ENCODE measurements around the gene PCDHGA10. TPM values are rescaled to one million over a fixed set of nuclear protein-coding genes. Genes with fewer than 3 reads are reported as not detected.
"Not testable (repeated sequence)": the region's sequence is repeated elsewhere in the genome, so short reads cannot be mapped to it uniquely, and the experiment has no call there.

Gene PCDHGA10
- polyA plus RNA-seq, 4 donors: 3.1 to 4.7 (median 3.5) TPM

GRCh38 chr5:141392429-141393198 is 20.2 kb upstream of the PCDHGA10 start, which contains the start of gene PCDHGA8:
Gene PCDHGA8 (plus strand): TSS chr5:141392633. CDS start chr5:141392814, 181 bp downstream.
- DNase-seq (ENCODE audit: low read depth in 4 of 4, low spot score in 3 of 4): no peak

DNA sequence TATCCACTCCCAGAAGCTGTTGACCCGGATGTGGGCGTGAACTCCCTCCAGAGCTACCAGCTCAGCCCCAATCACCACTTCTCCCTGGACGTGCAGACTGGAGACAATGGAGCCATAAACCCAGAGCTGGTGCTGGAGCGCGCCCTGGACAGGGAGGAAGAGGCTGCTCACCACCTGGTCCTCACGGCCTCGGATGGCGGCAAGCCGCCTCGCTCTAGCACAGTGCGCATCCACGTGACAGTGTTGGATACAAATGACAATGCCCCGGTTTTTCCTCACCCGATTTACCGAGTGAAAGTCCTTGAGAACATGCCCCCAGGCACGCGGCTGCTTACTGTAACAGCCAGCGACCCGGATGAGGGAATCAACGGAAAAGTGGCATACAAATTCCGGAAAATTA is 19.5 kb upstream of the PCDHGA10 start:
- DNase-seq (ENCODE audit: low read depth in 4 of 4, low spot score in 3 of 4): no peak

DNA sequence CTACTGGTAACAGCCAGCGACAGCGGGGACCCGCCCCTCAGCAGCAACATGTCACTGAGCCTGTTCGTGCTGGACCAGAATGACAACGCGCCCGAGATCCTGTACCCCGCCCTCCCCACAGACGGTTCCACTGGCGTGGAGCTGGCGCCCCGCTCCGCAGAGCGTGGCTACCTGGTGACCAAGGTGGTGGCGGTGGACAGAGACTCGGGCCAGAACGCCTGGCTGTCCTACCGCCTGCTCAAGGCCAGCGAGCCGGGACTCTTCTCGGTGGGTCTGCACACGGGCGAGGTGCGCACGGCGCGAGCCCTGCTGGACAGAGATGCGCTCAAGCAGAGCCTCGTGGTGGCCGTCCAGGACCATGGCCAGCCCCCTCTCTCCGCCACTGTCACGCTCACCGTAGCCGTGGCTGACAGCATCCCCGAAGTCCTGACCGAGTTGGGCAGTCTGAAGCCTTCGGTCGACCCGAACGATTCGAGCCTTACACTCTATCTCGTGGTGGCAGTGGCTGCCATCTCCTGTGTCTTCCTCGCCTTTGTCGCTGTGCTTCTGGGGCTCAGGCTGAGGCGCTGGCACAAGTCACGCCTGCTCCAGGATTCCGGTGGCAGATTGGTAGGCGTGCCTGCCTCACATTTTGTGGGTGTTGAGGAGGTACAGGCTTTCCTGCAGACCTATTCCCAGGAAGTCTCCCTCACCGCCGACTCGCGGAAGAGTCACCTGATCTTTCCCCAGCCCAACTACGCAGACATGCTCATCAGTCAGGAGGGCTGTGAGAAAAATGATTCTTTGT is 18.2 kb upstream of the PCDHGA10 start:
- DNase-seq (ENCODE audit: low read depth in 4 of 4, low spot score in 3 of 4): not testable (repeated sequence)

DNA sequence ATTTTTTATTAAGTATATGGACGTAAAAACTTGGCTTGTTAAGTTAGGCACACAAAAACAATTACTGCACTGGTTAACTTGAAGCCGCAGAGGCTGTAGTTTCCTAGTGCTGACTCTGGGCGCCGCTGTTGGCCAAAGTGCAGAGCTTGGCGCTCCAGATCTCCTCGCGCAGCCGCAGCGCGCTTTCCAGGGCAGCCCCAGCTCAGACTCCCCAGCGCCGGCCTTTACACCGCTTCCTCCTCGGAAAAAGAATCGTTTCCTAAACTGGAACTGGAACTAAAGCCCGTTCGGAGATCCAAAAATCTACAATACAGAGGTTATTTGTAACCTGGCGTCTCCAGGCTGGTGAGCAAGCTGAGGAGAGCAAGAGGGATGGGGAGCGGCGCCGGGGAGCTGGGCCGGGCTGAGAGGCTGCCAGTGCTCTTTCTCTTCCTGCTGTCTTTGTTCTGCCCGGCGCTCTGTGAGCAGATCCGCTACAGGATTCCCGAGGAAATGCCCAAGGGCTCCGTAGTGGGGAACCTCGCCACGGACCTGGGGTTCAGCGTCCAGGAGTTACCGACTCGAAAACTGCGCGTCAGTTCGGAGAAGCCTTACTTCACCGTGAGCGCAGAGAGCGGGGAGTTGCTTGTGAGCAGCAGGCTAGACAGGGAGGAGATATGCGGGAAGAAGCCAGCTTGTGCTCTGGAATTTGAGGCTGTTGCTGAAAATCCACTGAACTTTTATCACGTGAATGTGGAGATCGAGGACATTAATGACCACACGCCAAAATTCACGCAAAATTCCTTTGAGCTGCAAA is 14.8 kb upstream of the PCDHGA10 start, which contains the start of gene PCDHGB5:
Gene PCDHGB5, plus strand, starts transcription at position 192 of the 796 bp plus-strand sequence. Its CDS starts 181 bp downstream, at position 373.
- not testable (repeated sequence) for DNase-seq (ENCODE audit: low read depth in 4 of 4, low spot score in 3 of 4)

GRCh38 chr5:141398608-141399007 is 14.2 kb upstream of the PCDHGA10 start:
- no peak for DNase-seq (ENCODE audit: low read depth in 4 of 4, low spot score in 3 of 4)

DNA sequence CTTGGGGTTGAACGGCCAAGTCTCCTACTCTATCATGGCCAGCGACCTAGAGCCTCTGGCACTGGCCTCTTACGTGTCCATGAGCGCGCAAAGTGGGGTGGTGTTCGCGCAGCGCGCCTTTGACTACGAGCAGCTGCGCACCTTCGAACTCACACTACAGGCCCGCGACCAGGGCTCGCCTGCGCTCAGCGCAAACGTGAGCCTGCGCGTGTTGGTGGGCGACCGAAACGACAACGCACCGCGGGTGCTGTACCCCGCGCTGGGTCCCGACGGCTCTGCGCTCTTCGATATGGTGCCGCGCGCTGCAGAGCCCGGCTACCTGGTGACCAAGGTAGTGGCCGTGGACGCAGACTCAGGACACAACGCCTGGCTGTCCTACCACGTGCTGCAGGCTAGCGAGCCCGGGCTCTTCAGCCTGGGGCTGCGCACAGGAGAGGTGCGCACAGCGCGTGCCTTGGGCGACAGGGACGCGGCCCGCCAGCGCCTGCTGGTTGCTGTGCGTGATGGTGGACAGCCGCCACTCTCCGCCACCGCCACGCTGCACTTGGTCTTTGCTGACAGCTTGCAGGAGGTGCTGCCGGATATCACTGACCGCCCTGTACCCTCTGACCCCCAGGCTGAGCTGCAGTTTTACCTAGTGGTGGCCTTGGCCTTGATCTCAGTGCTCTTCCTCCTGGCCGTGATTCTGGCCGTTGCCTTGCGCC is 13.1 kb upstream of the PCDHGA10 start:
- DNase-seq (ENCODE audit: low read depth in 4 of 4, low spot score in 3 of 4): no peak

DNA sequence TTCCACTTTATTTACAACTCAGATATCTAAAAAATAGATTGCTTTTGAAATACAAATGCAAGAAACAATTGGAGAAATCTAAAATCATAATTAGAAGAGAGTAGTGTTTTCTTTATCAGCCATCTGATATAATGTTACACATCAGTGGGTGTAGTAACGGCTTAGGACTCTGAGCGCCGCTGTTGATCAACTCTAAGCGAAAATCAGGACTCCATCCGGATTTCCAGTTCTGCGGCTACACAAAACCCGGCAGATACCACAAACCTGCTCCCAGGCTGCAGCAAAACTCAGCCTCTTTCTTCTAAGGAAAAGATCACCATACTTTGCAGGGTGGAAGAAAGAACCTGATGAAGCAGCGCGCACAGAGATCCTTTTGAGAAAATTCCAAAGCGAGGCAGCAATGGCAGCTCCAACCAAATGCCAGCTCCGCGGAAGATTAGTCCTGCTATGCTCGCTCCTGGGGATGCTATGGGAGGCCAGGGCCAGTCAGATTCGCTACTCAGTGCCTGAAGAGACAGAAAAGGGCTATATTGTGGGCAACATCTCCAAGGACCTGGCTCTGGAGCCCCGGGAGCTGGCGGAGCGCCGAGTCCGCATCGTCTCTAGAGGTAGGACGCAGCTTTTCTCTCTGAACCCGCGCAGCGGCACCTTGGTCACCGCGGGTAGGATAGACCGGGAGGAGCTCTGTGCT is 10.1 kb upstream of the PCDHGA10 start, which contains the start of gene PCDHGA9:
Gene PCDHGA9, plus strand, starts transcription at position 226 of the 691 bp plus-strand sequence. Its CDS starts 175 bp downstream, at position 401.
- DNase-seq (ENCODE audit: low read depth in 4 of 4, low spot score in 3 of 4): no peak

- no peak for DNase-seq (ENCODE audit: low read depth in 4 of 4, low spot score in 3 of 4)
Measured at GRCh38 chr5:141403387-141403786, 9.4 kb upstream of the PCDHGA10 start.

DNA sequence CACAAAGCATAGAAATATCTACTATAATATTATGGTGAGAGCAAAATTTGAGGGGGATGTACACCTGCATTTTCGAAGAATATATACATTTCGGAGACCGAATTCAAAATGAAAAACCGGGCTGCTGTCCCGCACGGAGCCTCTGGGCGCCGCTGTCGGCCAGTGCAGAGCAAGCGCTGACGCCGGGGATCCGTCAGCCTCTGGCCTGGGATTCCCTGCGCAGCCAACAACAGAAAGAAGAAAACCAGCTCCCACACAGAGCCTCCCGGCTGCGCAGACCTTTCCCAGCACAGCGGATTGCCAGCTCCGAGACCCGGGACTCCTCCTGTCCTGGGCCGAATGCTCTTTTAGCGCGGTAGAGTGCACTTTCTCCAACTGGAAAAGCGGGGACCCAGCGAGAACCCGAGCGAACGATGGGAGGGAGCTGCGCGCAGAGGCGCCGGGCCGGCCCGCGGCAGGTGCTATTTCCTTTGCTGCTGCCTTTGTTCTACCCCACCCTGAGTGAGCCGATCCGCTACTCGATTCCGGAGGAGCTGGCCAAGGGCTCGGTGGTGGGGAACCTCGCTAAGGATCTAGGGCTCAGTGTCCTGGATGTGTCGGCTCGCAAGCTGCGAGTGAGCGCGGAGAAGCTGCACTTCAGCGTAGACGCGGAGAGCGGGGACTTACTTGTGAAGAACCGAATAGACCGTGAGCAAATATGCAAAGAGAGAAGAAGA is 4.8 kb upstream of the PCDHGA10 start, which contains the start of gene PCDHGB6:
Gene PCDHGB6, plus strand, starts transcription at position 232 of the 716 bp plus-strand sequence. Its CDS starts 182 bp downstream, at position 414.
- not testable (repeated sequence) for DNase-seq (ENCODE audit: low read depth in 4 of 4, low spot score in 3 of 4)

GRCh38 chr5:141409598-141410306 is 3.0 kb upstream of the PCDHGA10 start:
- no peak for DNase-seq (ENCODE audit: low read depth in 4 of 4, low spot score in 3 of 4)

- no peak for DNase-seq (ENCODE audit: low read depth in 4 of 4, low spot score in 3 of 4)
Measured at GRCh38 chr5:141411575-141411974, 1.2 kb upstream of the PCDHGA10 start.

GRCh38 chr5:141413540-141414069 is 818 bp downstream of the PCDHGA10 start:
- DNase-seq (ENCODE audit: low read depth in 4 of 4, low spot score in 3 of 4): no peak

- not testable (repeated sequence) for DNase-seq (ENCODE audit: low read depth in 4 of 4, low spot score in 3 of 4)
Measured at GRCh38 chr5:141414548-141415274, 1.9 kb downstream of the PCDHGA10 start.

GRCh38 chr5:141415275-141415618 is 2.5 kb downstream of the PCDHGA10 start:
- DNase-seq (ENCODE audit: low read depth in 4 of 4, low spot score in 3 of 4): not testable (repeated sequence)

GRCh38 chr5:141417494-141418172 is 4.8 kb downstream of the PCDHGA10 start, which contains the start of gene PCDHGB7:
Gene PCDHGB7 (plus strand): TSS chr5:141417677. CDS start chr5:141417860, 183 bp downstream.
- not testable (repeated sequence) for DNase-seq (ENCODE audit: low read depth in 4 of 4, low spot score in 3 of 4)
